Stimulated activated CD4-positive, alpha-beta T cell treated with anti-CD3 and anti-CD28 coated beads, Interleukin-4, amount 100 ng/mL, for 1 hour (primary cell): ENCODE measurements around the gene ZNF521.

ENCODE experiments used
- DNase-seq: peaks from one replicate; pipeline ENCODE4 v3.0.0-alpha.2; 2020

Gene ZNF521

DNA sequence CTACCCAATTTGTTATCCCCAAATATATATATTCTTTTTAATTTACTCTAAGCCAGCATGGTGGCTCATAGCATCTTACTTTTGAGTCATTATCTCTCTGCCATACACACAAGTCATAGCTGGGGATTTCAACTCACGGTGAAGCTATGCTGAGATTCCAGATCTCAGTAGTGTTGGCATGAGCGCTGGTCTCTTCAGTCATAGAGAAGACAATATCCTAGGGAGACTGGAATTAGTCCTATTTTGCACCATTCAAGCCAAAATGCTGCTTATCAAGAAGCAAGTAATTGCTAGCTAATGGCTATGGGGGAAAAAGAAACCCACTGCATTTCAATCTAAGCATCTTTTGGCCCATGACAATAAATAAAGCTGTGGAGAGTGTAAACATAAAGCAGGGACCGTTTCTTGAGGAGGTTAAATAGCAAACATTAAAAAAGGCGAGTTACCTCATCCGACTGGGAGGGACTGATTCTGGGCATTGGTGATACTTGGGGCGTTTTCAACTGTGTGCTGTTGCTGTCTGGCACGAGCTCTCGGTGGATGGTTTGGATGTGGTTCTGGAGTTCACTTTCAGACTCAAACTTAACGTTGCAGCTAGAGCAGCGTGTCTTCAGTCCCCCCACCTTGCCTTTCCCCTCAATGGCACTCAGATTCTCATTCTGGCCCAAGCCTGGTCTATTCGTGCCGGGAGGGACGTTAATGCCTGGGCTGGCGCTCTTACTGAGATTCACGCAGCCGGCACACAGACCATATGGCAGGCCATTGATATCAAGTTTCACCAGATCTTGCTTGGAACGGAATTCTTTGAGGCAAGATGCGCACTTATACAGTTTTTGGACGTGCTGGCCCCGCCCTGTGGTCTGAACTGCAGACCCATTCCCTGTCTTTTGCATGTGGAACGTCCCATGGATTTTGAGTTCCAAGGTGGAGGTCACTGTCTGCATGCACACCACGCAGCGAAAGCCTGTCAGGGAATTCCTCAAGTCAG lies 127.8 kb downstream of the ZNF521 start:
- no peak for DNase-seq

DNA sequence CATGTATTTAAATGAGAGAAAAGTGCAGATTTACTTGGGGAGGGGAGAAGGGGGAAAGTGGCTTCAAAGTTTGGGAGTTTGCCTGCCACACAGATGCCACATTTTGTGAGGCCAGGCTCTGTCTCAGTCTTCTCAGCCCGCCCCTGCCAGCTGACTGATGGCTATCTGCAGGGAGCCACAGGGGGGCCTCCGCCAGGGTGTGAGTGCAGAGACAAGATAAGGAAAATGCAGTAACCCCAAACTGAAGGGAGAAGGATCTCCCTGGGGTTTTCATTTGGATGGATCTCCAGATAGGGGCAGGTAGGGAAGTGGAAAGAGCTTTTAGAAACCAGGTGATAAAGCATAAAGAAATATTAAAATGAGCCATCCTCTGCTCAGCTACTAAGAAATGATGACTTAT lies 128.8 kb downstream of the ZNF521 start:
- DNase-seq: no peak

DNA sequence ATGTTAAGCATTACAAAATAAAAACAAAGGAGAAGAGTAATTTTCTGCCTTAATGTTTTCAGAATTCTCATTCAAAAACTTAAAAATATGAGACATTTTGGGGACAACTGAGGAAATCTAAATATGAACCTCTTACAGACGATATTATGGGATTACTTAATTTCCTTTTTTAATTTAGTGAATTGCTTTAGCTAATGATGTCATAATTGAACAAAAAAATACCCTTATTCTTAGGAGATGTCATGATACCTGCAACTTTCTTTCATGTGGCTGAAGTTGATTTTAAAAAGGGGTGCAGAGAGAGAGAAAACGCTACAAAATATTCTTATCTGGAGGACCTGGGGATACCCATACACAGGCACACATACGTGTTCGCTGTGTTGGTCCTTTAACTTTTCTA lies 129.3 kb downstream of the ZNF521 start:
- no peak for DNase-seq

DNA sequence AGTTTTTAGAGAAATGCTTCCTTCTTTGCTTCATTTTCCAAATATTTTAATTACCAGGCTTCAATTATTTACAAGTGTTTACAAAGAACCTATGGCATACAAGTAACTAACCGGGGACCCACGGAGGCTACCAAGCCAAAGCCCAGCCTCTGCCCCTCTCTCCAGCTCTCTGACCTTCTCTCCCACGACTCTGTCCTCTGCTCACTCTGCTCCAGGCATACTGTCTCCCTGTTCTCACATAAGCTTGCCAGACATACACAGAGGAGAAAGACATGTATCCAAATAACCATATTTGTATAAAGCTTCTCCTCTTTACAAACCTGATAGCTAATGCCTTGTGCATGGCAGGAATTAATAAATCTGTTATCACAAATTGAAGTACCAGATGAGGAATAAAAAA lies 141.3 kb downstream of the ZNF521 start:
- DNase-seq: no peak

DNA sequence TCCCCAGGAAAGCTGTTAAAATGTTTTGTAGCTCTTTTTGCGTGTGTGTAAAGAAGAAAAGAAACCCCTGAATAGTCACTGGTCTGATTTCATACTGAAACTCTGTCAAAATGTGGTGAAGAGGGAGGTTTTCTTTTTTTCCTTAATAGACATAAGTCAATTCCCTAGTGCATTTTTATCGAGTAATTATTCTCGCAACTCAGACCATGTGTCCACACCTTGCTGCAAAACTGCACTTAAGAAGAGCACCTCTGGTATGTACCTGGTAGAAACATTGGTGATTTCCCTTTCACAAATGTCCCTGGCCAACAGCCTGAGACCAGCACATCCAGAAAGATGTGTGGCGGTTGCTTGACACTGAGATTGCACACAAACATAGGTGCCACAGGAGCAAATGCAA lies 159.9 kb downstream of the ZNF521 start:
- DNase-seq: no peak

DNA sequence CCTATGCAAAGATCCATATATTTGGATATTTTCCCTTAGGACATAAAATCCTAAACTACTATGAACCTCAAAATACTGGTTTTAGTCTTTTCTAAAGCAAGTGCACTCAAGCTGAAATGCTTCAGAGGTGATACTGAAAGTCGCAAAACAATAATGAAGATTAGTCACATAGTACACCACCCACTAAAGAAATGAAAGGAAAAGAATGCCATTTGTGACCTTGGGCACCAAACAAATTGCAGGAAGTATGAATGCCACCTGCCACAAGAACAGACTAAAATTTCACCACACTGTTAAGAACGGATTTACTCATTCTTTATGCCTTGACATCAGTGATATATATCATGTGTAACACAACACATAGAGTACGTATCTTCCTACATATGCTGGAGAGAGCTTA lies 161.5 kb downstream of the ZNF521 start:
- DNase-seq: no peak

DNA sequence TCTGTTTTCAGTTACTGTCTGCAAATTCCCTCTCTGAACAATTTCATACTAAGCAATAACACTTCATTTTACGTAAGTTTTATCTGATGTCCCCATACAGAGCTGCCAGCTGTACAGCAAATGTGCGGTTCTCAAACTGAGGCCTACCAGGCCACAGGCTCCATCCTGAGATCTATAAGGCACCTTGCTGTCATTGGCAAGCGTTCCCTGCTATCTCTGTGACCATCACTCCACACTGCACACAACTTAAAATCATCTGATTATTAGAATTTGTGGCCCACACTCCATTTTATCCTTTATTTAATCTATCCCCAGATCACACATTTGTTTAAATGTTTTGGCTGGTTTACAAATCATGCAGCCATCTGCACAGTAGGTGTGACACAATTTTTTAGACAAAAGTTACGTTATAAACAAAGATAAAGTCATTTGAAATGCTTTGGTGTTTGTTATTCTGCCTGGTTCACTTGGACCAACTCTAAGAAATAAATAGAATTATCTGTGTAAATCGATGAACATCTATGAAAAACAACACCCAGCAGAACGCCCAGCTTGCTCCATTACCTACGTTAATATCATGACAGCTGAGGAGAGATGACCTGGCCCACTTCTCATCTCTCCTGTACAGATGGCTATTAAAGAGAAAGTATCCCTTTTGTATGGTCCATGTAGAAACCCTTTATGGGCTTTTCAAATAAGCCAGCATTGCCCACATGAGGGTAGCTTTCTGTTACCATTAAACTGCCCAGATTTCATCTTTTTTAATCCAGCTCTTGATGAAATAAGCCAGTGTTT lies 162.4 kb downstream of the ZNF521 start:
- no peak for DNase-seq

DNA sequence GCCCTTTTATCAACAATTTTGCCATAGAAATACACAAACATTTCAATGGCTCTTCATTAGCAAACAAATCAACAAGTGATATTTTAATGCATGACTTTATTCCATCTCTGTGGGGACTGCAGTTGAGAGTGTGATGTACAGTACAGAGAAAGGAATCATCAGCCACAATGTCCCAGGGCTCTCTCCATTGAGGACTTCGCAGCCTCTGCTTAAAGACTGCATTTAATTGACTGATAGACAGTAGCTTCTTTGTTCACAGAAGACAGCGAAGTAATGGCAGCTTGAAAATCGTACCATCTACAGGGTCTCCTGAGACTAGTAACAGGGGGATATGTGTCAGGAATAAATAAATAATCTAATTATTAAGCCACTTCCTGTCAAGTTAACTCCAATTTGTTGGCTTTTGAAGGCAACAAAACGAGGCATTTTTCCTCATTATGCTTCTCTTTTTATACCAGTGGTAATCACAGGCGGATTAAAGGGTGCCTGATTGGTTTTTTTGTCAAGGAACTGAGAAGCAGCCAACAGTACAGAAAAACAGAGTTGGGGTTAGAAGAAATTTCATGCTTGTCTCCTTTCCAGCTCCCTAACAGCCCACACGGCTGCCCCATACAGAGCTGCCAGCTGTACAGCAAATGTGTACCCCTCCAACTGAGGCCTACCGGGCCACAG lies 164.3 kb downstream of the ZNF521 start:
- no peak for DNase-seq

DNA sequence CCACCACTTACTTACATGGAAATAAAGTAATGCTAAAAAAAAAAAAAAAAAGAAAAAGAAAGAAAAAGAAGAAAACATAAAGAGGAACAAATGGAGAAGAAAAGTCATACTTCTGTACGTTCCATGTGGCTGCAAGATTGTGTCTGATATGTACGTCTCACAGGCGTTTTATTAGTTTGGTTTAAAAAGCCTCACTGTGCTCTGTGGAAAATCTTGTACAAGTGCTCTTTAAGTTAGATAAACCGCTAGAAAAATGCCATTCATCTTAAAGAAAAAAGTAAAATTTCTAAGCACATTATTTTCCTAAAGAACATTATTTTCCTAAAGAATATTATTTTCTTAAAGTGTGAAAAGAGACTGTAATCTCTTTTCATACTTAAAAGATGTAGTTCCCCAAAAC lies 165.1 kb downstream of the ZNF521 start:
- DNase-seq: no peak

DNA sequence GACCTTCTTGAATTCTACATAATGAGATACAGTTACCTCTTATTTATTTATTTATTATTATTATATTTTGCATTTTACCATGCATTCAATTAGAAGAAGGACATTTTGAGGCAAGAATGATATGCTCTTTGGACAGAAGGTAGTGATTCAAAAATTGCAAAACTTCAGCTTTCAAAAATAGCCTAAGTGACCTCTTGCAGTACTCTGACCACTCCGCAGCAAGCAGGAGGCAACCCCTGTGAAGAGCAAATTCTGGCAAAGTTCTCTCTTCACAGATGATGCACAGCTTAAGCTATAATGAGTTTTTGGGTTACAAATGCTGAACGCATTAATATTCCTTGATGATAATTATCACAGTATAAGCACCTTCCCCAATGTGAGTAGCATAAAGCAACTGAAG lies 170.0 kb downstream of the ZNF521 start:
- no peak for DNase-seq

DNA sequence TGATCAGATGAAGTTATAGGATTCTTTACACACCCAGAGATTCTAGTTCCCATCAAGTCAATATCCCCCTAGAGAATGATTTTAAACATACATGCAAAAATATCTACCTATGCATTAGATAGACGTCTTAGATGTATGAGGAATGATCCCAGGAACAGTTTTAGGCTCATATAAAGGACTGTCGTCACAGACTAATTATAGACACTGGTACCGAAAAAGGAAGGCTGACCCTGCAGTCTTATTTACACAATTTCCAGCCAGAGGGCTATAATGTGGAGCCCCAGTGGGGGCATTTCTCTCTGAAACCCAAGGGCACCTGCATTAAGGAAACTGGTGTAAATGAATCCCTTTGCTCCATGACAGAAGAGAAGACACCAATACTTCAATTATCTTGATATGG lies 170.4 kb downstream of the ZNF521 start:
- no peak for DNase-seq

DNA sequence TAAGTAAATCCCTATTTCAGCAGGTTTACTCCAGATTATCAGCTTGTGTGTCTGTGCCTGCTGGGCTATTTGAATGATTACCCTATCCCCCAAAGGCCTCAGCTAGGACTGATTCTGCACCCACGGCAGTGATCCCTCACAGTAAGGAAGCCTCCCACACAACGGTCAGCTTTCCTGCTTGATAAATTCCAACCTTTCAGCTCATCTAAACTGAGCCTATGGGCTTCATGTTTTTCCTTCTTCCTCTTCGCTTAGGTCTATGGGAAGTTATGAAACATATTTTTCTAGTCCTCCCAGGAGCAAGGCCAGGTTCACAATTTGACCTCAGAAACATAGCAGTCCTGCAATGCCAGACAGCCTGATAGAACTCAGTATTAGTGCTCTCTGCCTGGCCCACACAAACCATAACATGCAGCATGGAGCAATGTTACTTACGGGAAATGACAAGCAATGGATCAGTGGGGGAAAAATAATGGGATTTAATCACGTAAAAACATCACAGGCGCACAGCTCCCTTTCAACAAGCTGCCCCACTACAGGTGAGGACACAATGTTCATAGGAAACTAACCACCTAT lies 170.9 kb downstream of the ZNF521 start:
- DNase-seq: no peak

DNA sequence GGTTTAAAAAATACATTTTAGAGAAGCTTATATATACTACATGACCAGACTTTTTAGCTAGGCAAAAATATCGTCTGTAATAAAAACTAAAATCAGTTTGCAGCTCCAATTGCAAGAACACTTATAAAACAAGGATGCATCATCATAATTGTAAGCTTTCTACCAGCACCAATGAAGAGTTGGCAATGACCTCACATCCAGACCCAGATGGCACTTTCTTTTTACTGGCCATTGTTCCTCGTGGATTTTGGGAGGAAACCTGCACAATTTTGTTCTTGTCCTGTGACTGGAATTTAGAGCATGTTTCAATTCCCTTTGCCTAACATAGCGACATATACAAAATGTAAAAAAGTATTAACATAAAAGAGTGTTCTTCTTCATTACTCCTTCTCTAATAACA lies 174.3 kb downstream of the ZNF521 start:
- DNase-seq: no peak

DNA sequence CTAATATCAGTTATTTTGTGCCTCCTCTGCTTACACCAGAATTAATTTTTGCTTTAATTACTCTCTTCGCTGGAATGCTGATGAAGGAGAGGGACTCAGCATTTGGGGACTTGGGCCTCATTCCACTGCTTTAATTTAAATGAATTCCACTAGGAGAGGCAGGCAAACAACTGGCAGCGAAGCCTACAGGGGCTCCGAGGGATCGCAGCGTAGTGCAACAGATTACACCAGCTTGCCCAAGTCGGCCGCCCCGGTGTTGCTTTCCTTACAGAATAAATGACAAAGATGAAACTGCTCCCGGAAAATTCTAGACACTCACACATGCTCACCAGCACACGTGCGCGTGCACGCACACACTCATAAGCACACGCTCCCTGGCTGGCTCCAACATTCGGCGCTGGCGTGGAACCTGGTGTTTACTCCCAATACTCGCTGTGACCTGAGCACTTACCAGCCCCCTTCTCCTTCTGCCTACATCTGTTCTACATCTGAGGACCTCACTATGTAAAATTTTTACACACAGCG lies 175.4 kb downstream of the ZNF521 start:
- no peak for DNase-seq

DNA sequence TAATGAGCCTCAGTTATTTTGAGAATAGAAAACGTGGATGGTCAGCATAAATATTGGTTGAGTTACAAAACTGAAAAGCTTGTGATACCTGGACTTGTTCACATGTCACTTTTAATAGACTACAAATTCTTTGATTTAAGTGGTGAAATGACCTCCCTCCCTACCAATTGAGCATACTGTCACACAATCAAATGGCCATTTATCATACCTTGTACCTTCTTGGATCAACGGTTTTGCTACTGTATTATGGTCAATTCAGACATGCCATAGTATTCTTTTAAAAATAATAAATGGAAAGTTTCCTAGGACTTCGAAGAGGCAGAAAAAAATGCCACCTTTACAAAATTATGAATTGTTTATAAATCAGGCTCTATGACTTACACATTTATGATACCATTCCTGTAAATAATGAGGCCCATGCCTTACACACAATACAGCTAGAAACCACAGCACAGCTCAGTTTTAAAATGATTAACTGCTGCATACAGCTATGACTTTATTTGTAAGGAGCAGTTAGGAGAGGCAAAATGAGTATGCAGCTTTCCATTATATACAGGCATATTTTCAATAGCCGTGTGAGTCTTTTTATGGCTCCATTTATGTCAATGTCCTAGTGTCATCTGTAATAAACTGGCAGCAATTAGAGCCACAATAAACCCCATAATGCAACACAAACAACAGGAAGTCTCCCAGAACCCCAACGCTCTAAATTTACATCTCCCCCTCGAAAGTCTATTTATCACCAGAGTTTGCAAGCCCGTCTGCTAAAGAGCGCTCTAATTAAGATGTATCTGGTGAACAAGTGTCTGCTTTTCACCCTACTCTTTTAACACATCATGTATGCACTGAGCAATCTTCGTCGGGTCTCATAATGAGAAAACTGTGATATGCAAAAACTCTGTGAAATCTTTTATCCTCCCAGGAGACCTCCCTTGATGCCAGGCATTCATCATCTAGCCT lies 176.1 kb downstream of the ZNF521 start:
- no peak for DNase-seq

DNA sequence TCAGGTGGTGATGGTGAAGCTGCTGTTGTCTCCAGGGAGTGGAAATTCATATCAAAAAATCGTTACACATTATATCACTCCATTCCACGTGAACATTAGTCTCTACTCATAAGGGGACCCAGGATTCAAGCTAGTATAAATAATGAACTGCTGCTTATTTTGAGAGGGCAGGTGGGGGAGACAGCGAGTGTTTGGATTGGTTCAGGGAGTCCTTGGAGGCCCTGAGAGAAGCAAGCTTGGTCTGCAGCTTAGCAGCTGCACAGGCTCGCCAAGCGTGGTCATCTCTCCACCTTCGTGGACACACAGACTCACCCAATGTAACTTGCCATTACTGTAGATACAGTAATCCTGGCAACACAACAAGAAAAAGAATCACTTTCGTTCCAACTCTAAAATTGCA lies 177.6 kb downstream of the ZNF521 start:
- DNase-seq: no peak

DNA sequence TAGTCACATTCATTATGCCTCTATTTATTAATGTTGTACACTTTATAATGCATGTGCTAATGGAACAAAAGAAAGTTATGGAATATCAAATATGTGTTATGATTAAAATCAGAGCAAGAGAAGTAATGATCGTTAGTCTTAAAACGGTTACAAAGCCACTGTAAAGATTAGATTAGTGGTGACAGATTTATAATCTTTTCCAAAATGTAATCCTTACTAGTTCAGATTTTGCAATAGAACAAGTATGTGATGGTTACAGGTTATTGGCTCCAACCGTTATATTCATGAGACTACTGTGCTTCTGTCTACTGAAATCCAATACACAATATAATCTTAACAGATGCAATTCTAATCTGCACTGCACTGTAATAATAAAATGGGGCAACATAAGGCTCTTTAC lies 180.6 kb downstream of the ZNF521 start:
- no peak for DNase-seq

DNA sequence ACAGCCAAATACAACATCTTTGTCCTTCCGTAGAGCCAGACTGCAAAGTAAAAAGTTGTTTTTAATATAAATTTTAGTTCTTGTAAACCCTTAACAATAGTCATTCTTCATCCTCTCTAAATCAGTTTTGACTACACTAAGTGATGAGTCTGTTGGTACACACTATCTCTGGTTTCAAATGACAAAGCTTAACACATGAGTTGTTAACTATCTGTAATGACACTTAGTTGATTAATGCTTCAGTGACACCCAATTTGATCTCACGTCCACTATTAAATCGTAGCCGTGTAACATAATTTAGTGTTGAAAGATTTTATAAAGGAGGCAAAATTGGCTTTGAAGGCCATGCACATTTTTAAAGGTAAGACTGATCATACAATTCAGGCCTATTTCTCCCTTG lies 181.6 kb downstream of the ZNF521 start:
- no peak for DNase-seq

DNA sequence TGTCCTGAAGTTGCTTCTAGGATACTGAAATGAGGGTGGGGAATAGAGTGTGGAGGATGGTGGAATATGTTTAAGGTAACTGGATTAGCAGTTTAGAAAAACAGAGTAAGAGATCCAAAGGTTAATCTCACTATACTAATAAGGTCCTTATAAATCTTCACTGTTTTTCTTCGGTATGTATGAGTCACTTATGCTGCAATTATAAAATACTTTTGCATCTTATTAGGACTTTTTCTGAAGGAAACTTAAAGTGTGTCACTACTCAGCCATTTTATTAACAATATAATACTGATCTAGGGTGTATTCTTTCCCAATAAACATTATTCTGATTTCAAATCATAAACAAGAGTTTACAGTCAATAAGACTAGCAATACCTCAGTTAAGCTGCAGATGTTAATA lies 182.3 kb downstream of the ZNF521 start:
- no peak for DNase-seq

DNA sequence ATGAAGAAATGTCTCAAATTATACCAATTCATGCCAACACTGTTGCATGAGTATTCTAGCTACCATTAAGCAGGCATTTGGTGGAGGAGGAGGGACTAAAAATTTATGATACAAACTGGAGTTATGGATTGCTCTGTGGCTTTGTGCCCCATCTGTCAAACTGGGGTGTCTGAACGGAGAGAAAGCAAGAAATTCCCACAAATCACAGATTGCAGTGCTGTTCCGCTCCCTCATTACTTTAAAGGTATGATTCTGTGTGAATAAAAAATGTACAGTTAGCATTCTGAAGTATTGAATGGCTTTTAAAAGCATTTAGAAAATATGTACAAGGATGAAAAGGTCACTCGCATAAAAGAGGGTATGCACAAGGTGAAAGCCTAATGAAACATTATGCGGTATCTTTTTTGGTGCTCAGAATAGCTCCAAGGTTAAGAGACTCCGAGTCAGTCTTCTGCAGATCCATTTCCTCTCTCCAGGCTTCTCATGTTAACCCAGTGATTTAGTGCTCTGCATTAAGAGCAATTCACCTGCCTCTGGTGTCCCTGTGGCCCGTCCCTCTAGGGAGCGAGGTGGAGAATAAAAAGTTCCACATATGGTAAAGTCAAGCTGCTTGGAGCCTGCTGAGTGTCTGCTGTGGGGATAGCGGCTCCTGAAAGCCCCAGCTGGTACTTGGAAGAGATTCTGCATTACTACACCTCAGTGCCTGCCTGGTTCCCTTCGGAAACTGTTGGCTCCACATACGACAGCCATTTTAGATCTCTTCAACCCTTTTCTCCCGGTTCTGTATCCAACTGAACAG lies 184.2 kb downstream of the ZNF521 start:
- DNase-seq: no peak

DNA sequence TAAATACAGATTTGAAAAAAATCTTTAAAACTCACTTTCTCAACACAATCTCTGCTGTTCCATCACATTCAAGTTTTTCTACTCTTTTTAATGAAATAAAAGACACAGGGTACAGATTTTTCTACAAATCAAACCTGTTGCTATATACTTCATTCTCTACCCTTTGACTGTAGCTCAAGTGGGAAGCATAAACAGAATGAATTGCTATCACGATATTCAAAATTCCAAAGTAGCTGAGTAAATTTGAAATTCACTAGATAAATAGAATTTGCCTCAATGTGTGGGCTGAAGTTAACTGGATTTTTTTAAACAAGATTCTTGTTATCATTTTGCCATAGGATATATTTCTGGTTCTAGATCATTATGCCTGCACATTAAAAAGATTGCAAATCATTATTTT lies 185.9 kb downstream of the ZNF521 start:
- no peak for DNase-seq
